Testis (tissue), 3 donors: Measurements from ENCODE around the gene CALHM2. TPM values are rescaled to one million over a fixed set of nuclear protein-coding genes. Genes with fewer than 3 reads are reported as not detected.

ENCODE experiments used
- DNase-seq: peaks from one replicate; pipeline ENCODE4 v3.0.0-alpha.2; 2019
- H3K27ac ChIP-seq, 2 donors: fragments of 200-600 bp; sonication (generic); one replicate each; pipeline ENCODE4 v1.5.1; 2019
- H3K27me3 ChIP-seq: fragments of 200-600 bp; sonication (generic); one replicate; pipeline ENCODE4 v1.5.1; 2019
- H3K36me3 ChIP-seq: fragments of 200-600 bp; sonication (generic); one replicate; pipeline ENCODE4 v1.5.1; 2017; ENCODE audit warnings: low read depth; ENCODE audit errors: missing control alignments
- H3K4me1 ChIP-seq: fragments of 200-600 bp; sonication (generic); one replicate; pipeline ENCODE4 v1.5.1; 2019
- H3K4me3 ChIP-seq, 2 donors: fragments of 200-600 bp; sonication (generic); one replicate each; pipeline ENCODE4 v1.5.1; 2017 to 2019
- H3K9me3 ChIP-seq: fragments of 200-600 bp; sonication (generic); one replicate; pipeline ENCODE4 v1.5.1; 2017
- POLR2A ChIP-seq: fragments of 450-650 bp; IDR thresholded peaks from one replicate; pipeline ENCODE4 v1.6.1; 2017; ENCODE audit warnings: antibody characterized with exemption, mild to moderate bottlenecking, moderate library complexity
- WGBS, 2 donors: methylation state at CpG; one replicate each; pipeline ENCODE4 v1.1.5; 2018; 5-methylcytosine and 5-hydroxymethylcytosine counted together
- intact Hi-C: fragments of 100-400 bp; cut with DNase I; formaldehyde crosslinking; loops from one replicate; pipeline ENCODE4 v1.15.1; 2023; ENCODE audit warnings: low total_unique reads
- polyA plus RNA-seq: library from polyadenylated mRNA; stranded (reverse); fragments of 350-450 nt; fragmentation: Illumina TruSeq; extraction: RNeasy Lipid Tissue Mini Kit (QIAGEN cat#74804); gene quantifications from one replicate; pipeline ENCODE4 v1.2.3, GENCODE V29; 2014; ENCODE audit warnings: low read depth, low replicate concordance; ENCODE audit not compliant: insufficient read depth
- total RNA-seq, 2 donors: library from RNA; depleted of rRNA; stranded (reverse); fragments of >200 nt; gene quantifications; one replicate each; pipeline ENCODE4 v1.2.3, GENCODE V29; 2016
- TF ChIP-seq, protein P1 (sequence below), 3 experiments: fragments of 450-650 bp in 2 of 3; fragments of 200-600 bp in 1 of 3; sonication (generic) in 1 of 3; IDR thresholded peaks; one replicate each; pipeline ENCODE4 v1.5.1; 2016 to 2019; ENCODE audit warnings: antibody characterized with exemption in 3 of 3, mild to moderate bottlenecking in 2 of 3, moderate library complexity in 1 of 3

CALHM2 gene
- total and polyA plus RNA-seq, 3 donors from 2014 or later = 43.5 to 78.6 (median 53.1) TPM

DNA sequence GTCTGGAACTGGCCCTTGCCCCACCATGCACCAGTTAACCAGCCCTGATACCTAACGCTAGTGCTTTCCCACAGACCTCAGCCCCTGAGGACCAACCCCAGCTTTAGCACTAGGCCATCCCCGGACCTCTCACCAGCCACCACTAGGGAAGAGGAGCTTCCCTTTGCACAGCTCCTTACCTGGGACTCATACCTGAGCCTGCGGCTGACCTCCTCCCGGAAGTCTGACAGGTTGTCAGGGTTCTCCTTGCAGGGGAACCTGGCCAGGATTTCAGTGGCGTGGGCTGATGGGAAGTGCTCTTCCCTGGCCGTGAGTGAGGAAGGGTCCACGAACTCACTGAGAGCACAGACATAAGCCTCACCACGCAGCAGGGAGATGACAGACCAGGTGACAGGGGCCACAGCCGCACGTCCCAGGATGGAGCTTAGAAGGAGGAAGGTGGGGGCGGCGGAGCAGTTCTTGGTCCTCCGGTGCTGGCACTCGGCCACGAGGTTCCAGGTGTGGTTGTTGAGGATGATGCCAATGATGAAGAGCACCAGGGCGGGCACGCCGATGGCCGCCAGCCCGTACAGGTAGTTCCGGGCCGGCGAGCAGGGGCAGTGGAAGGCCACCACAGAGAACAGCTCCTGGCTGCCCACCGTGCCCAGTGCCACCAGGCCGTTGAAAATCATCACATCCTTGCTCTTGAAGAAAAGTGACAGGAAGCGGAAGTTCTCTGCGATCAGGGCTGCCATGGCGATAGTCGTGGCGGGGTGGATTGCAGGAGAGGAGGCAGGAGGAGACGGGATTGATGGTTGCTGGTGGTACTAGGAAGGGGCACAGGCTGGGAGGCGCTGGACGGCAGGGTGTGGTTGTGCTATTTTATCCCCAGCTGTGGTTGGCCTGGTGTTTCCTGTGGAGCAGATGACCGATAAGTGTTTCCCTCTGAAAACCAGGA is 2.7 kb downstream of the CALHM2 start:
- Histone ChIP-seq H3K27ac (peak overlapping the region; percentile 84 to 90), H3K4me1 (peaks cover 62% of the 10 kb centered on the region), H3K27me3 (no peaks in the 10 kb centered on the region), H3K4me3 (no peak overlapping the region), H3K9me3 (no peaks in the 10 kb centered on the region), H3K36me3 (no peaks in the 10 kb centered on the region)
- TF ChIP-seq, protein P1, sequence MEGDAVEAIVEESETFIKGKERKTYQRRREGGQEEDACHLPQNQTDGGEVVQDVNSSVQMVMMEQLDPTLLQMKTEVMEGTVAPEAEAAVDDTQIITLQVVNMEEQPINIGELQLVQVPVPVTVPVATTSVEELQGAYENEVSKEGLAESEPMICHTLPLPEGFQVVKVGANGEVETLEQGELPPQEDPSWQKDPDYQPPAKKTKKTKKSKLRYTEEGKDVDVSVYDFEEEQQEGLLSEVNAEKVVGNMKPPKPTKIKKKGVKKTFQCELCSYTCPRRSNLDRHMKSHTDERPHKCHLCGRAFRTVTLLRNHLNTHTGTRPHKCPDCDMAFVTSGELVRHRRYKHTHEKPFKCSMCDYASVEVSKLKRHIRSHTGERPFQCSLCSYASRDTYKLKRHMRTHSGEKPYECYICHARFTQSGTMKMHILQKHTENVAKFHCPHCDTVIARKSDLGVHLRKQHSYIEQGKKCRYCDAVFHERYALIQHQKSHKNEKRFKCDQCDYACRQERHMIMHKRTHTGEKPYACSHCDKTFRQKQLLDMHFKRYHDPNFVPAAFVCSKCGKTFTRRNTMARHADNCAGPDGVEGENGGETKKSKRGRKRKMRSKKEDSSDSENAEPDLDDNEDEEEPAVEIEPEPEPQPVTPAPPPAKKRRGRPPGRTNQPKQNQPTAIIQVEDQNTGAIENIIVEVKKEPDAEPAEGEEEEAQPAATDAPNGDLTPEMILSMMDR (IDR thresholded peaks at IDR 0.05) = no peak
- no peak for TF ChIP-seq POLR2A
- WGBS, 2 donors = 81 to 82% methylated on average over 29 to 34 of the region's 34 CpGs
- intact Hi-C loops = no loop called here
- DNase-seq = no peak

DNA sequence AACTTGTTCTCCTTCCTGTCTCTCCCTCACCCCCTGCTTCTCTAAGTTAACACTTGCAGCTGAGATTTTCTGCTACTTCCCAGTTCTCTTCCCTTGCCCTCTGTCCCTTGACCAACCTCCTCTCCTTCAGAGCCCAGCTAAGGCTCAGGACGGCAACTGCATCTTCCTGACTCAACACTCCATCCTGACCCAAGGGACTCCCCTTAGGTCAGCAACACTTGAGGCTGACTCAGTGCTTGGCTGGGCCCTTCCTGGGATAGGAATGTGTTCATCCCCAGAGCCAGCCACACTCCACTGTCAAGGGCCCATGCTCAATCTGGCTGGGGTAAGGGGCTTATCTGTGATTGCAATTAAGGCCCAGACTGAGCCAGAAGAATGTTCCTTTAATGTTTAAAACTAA is 3.4 kb downstream of the CALHM2 start:
- H3K36me3 ChIP-seq = no peaks in the 10 kb centered on the region
- peak overlapping the region; percentile 5 to 90 for H3K27ac ChIP-seq
- H3K4me3 ChIP-seq = no peak overlapping the region
- H3K9me3 ChIP-seq = no peaks in the 10 kb centered on the region
- H3K27me3 ChIP-seq = no peaks in the 10 kb centered on the region
- peak; percentile 68 for DNase-seq
- intact Hi-C loops = no loop called here
- WGBS, 2 donors = 13 to 17% methylated on average over 1 of the region's 1 CpG
- peaks cover 62% of the 10 kb centered on the region for H3K4me1 ChIP-seq
- no peak for TF ChIP-seq POLR2A
- TF ChIP-seq, protein P1 (IDR thresholded peaks at IDR 0.05) = no peak

DNA sequence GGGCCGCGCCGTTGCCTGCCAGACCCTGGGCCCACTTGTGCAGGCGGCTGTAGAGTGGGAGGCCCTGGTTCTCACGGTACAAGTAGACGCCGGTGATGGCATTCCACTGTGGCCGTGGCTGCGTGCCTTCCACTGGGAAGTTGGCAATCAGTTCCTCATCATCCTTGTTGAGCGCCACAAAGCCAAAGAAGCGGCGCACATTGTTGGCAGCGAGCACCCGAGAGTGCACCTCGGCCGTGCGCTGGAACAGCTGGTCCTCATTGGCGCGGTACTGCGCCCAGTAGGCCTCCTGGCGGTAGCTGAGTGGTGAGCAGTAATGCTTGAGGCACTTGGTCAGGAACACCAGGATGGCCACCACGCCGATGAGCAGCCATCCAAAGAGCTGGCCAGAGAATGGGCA is 5.0 kb downstream of the CALHM2 start:
- TF ChIP-seq POLR2A = no peak
- TF ChIP-seq, protein P1 (IDR thresholded peaks at IDR 0.05) = no peak
- intact Hi-C loops = no loop called here
- WGBS, 2 donors = 91 to 95% methylated on average over 5 to 23 of the region's 23 CpGs
- H3K27me3 ChIP-seq = no peaks in the 10 kb centered on the region
- no peak for DNase-seq
- peak overlapping the region; percentile 70 to 90 for H3K27ac ChIP-seq
- no peak overlapping the region for H3K4me3 ChIP-seq
- peaks cover 63% of the 10 kb centered on the region for H3K4me1 ChIP-seq
- H3K9me3 ChIP-seq = no peaks in the 10 kb centered on the region
- no peaks in the 10 kb centered on the region for H3K36me3 ChIP-seq

DNA sequence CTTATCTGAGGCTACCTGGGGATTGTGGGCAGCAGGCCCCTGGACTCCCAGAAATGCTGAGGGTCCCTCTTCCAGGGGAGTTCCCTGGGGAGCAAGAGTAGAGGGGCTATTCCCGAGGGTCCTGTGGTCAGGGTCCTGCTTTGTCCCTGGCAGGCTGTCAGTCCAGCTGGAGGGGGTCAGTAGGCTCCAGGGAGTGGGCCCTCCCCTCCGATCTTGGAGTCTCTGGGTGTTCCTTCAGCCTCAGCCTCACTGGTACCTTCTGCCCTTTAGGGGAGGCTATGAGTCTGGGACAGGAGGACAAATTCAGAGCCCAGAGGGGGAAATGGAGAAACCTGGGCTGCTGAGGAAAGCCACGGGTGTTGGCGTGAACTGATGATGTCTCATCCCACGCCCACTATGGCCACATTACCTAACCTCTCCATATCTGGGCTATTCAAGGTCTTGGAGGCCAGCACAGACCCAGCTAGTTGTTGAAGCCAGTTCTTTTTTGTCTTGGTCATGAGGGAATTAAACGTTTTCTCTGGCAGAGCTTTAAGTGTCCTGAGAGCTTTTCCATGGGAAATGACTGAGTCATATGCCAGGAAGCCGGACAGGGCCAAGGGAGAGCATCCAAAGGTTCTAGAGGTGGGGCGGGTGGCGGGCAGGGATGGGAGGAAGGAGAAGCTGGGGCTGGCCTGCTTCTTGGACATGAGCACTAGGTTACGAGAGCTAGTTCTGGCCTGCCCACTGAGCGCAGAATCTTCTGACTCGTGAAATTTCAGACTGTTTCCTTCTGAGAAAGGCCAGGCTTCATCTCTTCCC is 6.2 kb downstream of the CALHM2 start:
- WGBS, 2 donors = 31 to 44% methylated on average over 11 to 12 of the region's 12 CpGs
- Histone ChIP-seq H3K36me3 (no peaks in the 10 kb centered on the region), H3K4me3 (no peak overlapping the region), H3K27ac (peak overlapping the region; percentile 70 to 83), H3K4me1 (peaks cover 75% of the 10 kb centered on the region), H3K9me3 (no peaks in the 10 kb centered on the region), H3K27me3 (no peaks in the 10 kb centered on the region)
- intact Hi-C loops = no loop called here
- peak; percentile 79 for DNase-seq
- no peak for TF ChIP-seq POLR2A
- TF ChIP-seq, protein P1 (IDR thresholded peaks at IDR 0.05) = no peak
